Measurements from ENCODE around the gene SYT17. TPM values are rescaled to one million over a fixed set of nuclear protein-coding genes. Genes with fewer than 3 reads are reported as not detected.

The SYT17 gene
- total RNA-seq, 2 donors from 2014 or later = 1.8 to 1.9 TPM

DNA sequence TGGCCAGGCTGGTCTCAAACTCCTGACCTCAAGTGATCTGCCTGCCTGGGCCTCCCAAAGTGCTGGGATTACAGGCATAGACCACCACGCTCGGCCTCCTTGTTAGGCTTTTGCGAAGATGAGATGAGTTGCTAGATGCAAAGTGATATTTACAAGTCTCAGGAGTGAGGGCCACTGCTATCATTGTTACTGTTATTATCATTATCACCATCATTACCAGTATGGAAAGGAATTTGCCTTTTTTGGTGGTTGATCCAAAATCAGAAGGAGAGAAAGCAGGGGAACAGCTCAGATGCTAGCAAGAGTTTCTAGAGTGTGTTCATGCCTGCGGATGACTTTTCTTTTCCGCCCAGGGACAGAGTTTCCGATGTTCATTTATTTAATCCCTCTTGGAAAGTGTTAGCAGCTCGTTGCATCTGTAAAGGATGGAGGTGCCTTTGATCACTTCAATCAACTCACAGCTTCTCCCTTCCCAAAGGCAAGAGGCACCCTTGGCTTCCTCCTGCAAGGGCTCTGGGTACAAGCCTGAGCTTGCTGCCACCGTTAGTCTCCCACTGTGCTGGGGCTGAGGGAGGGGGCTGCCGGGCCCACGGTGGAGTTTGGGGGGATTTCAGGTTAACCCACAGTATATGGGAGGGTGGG lies 32.7 kb upstream of the SYT17 start:
- H3K27ac ChIP-seq = no peak overlapping the region
- ATAC-seq (ENCODE audit: insufficient number of reproducible peaks, low FRiP score, low read depth) = no peak
- no peaks in the 10 kb centered on the region for H3K9me3 ChIP-seq
- no peaks in the 10 kb centered on the region for H3K27me3 ChIP-seq (replicated peaks; ENCODE audit: insufficient read depth)
- no peaks in the 10 kb centered on the region for H3K36me3 ChIP-seq
- peaks cover 14 to 15% of the 10 kb centered on the region in 2 donors for H3K4me1 ChIP-seq (ENCODE audit: control insufficient read depth in 1 of 2, low read depth in 2 of 2)
- no peak overlapping the region for H3K4me3 ChIP-seq
- no peak for DNase-seq (ENCODE audit: low spot score)
- TF ChIP-seq, protein P1, sequence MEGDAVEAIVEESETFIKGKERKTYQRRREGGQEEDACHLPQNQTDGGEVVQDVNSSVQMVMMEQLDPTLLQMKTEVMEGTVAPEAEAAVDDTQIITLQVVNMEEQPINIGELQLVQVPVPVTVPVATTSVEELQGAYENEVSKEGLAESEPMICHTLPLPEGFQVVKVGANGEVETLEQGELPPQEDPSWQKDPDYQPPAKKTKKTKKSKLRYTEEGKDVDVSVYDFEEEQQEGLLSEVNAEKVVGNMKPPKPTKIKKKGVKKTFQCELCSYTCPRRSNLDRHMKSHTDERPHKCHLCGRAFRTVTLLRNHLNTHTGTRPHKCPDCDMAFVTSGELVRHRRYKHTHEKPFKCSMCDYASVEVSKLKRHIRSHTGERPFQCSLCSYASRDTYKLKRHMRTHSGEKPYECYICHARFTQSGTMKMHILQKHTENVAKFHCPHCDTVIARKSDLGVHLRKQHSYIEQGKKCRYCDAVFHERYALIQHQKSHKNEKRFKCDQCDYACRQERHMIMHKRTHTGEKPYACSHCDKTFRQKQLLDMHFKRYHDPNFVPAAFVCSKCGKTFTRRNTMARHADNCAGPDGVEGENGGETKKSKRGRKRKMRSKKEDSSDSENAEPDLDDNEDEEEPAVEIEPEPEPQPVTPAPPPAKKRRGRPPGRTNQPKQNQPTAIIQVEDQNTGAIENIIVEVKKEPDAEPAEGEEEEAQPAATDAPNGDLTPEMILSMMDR (IDR thresholded peaks at IDR 0.05) = no peak

DNA sequence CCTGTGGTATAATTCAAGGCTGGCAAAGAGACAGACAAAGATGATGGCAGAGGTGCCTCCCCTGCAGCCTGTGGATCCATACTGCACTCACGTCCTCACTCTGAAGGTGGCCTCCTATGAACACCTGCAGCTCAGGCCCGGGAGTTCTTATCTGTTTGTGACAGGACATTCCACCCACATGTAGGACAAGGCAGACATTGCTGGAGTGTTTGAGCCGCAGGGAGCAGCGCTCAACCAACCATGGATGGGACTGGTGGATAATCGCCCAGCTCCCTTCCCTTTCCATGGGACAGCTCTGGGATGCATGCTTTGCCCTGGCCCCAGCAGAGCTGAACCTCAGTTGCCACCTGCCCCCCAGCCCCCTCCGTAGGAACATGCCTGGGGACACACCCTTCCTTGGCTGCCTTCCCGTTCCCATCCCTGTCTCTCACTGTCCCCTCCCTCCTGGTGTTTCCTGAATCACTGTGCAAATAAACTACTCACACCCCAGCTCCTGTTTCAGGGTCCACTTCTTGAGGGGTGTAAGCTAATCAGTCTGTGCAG lies 32.1 kb upstream of the SYT17 start:
- ATAC-seq (ENCODE audit: insufficient number of reproducible peaks, low FRiP score, low read depth) = no peak
- TF ChIP-seq, protein P1 (IDR thresholded peaks at IDR 0.05) = no peak
- H3K4me1 ChIP-seq (ENCODE audit: control insufficient read depth in 1 of 2, low read depth in 2 of 2) = peaks cover 9 to 10% of the 10 kb centered on the region in 2 donors

DNA sequence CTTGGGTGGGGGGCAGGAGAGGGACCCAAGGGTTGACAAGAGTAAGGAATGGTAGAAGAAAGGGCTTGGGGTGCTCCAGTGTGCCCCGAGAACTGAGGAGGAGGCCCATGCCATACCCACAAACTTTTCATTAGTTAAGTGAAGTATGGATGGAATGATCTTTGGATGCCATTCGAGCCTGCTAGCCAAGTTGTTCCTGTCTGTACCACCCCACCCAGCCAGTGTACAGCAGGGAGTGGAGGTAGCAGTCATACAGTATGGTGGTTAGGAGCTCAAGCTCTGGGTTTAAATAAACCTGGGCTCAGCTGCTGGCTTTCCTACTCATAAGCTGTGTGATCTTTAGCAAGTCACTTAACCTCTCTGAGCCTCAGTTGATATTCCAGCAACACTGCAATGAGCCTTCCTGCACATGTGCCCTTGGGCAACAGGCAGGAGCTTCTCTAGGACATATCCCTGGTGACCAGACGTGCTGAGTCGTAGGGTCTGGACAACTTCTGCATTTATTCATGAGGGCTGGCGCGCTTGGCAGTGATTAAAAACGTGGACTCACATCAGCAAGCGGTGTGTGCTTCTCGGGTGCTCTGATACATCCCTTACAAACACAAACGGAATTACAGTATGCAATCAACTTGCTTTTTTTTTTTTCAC lies 31.4 kb upstream of the SYT17 start:
- H3K36me3 ChIP-seq = no peaks in the 10 kb centered on the region
- ATAC-seq (ENCODE audit: insufficient number of reproducible peaks, low FRiP score, low read depth) (no peak), DNase-seq (ENCODE audit: low spot score) (no peak)
- no peak overlapping the region for H3K27ac ChIP-seq
- H3K4me3 ChIP-seq = no peak overlapping the region
- H3K9me3 ChIP-seq = no peaks in the 10 kb centered on the region
- H3K27me3 ChIP-seq (replicated peaks; ENCODE audit: insufficient read depth) = no peaks in the 10 kb centered on the region
- peaks cover 4 to 10% of the 10 kb centered on the region in 2 donors for H3K4me1 ChIP-seq (ENCODE audit: control insufficient read depth in 1 of 2, low read depth in 2 of 2)
- TF ChIP-seq, protein P1 (IDR thresholded peaks at IDR 0.05) = no peak

More for the DNA sequence above, 32.1 kb upstream of the SYT17 start:
- no peak overlapping the region for H3K27ac ChIP-seq
- no peaks in the 10 kb centered on the region for H3K9me3 ChIP-seq
- no peak overlapping the region for H3K4me3 ChIP-seq
- no peak for DNase-seq (ENCODE audit: low spot score)
- no peaks in the 10 kb centered on the region for H3K36me3 ChIP-seq
- no peaks in the 10 kb centered on the region for H3K27me3 ChIP-seq (replicated peaks; ENCODE audit: insufficient read depth)

DNA sequence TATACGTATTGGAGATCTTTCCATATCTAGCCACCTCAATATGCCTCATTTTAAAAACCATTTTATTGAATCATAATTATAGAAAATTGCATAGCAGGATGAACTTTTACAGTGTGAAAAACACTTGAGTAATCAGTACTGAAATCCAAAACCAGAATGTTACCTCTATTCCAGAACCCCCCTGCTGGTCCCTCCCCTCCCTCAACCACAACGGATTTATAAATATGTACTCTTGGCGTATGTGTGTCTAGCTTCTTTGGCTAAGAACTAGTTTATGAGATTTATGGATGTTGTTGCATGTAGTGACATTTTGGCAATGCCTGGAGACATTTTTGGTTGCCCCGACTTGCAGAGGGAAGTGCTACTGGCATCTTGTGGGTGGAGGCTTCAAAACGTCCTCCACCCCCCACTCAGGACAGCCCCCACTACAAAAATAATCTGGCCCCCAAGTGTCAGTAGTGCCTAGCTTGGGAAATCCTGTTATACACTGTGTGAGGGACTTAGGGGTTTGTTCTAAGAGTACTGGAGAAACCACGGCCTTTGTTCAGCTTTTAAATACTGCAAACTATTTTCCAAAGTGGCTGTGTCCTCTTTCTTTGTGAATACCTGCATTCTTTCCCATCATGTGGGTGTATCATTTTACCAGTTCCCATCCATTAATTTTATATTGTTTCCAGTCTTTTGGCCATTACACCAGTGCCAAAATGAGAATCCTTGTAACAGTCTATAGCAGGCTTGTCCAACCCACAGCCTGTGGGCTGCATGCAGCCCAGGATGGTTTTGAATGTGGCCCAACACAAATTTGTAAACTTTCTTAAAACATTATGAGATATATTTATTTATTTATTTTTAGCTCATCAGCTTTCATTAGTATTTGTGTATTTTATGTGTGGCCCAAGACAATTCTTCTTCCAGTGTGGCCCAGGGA lies 30.6 kb upstream of the SYT17 start:
- Histone ChIP-seq H3K27ac (no peak overlapping the region), H3K4me1 (ENCODE audit: control insufficient read depth in 1 of 2, low read depth in 2 of 2) (peaks cover 4 to 10% of the 10 kb centered on the region in 2 donors), H3K36me3 (no peaks in the 10 kb centered on the region), H3K9me3 (no peaks in the 10 kb centered on the region), H3K4me3 (no peak overlapping the region), H3K27me3 (replicated peaks; ENCODE audit: insufficient read depth) (no peaks in the 10 kb centered on the region)
- DNase-seq (ENCODE audit: low spot score) (no peak), ATAC-seq (ENCODE audit: insufficient number of reproducible peaks, low FRiP score, low read depth) (no peak)
- TF ChIP-seq, protein P1 (IDR thresholded peaks at IDR 0.05) = no peak

Data from thoracic aorta (tissue), 2 donors.